AG04449 (cell line): ENCODE results near the gene SLC9A9.

Source experiments
- CTCF ChIA-PET: fragments of 350-600 bp; formaldehyde crosslinking; extraction: SDS; loops from one replicate; lab custom pipeline; 2021; ENCODE audit warnings: antibody characterized with exemption; lab: Yijun Ruan, JAX
- POLR2A ChIA-PET: fragments of 400-600, 350-600 bp; formaldehyde crosslinking; extraction: SDS; loops from one replicate; lab custom pipeline; 2020; ENCODE audit warnings: antibody characterized with exemption, inconsistent platforms; lab: Yijun Ruan, JAX
- DNase-seq: peaks from one replicate; pipeline ENCODE4 v3.0.0-alpha.2; 2010; ENCODE audit warnings: low read depth, low spot score
- H3K4me3 ChIP-seq: 2 replicates; pipeline ENCODE4 v1.5.1; 2011; ENCODE audit warnings: low read depth, mild to moderate bottlenecking, control low read depth, low read length
- TF ChIP-seq, protein P1 (sequence below): IDR thresholded peaks from one replicate; pipeline ENCODE4 v1.5.1; 2011; ENCODE audit warnings: mild to moderate bottlenecking, moderate library complexity, low read length, control low read depth, inconsistent platforms; ENCODE audit not compliant: insufficient read depth; ENCODE audit errors: missing control alignments

The SLC9A9 gene

DNA sequence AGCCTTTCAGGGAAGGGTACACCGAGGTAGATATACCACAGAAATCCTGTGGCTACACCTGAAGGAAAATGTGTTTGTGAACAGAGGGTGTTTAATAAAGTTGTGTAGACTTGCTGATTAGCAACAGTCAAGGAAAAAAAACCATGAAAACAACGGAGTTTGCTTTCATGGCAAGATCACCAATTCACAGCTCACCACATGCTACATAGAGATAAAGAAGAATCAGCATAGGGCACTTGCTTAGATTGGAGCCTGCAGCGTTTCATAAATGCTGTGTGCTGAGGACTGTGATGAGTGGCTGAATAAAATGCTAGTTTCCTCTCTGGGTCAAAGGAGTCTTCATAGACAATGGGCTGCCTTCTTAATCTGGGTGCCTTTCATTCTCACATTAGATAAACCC, 257.6 kb downstream of the SLC9A9 start:
- no peak for DNase-seq
- TF ChIP-seq, protein P1, sequence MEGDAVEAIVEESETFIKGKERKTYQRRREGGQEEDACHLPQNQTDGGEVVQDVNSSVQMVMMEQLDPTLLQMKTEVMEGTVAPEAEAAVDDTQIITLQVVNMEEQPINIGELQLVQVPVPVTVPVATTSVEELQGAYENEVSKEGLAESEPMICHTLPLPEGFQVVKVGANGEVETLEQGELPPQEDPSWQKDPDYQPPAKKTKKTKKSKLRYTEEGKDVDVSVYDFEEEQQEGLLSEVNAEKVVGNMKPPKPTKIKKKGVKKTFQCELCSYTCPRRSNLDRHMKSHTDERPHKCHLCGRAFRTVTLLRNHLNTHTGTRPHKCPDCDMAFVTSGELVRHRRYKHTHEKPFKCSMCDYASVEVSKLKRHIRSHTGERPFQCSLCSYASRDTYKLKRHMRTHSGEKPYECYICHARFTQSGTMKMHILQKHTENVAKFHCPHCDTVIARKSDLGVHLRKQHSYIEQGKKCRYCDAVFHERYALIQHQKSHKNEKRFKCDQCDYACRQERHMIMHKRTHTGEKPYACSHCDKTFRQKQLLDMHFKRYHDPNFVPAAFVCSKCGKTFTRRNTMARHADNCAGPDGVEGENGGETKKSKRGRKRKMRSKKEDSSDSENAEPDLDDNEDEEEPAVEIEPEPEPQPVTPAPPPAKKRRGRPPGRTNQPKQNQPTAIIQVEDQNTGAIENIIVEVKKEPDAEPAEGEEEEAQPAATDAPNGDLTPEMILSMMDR = no peak
- ChIA-PET POLR2A (no interaction called here), CTCF (no interaction called here)
- H3K4me3 ChIP-seq = no peak overlapping the region

DNA sequence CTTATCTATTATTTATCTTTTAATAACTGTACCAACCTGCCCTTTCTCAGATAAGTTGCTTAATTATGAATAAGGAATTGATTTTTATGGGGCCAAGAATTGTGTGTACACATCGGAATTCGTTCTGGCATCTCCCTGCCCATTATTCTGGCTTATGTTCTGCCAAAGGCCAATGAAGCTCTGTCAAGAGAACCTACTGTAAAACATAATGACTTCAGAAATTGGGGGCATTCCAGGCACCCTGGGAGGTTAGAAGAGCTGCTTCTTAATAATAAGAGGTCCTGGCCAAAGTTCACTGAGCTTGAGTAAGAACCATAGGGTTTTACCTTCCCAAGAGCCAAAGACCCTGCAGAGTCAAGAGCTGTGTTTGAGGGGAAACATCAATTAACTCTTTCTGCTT, 261.7 kb downstream of the SLC9A9 start:
- TF ChIP-seq, protein P1 = no peak
- POLR2A ChIA-PET = no interaction called here
- H3K4me3 ChIP-seq = no peak overlapping the region
- CTCF ChIA-PET = no interaction called here
- DNase-seq = no peak

DNA sequence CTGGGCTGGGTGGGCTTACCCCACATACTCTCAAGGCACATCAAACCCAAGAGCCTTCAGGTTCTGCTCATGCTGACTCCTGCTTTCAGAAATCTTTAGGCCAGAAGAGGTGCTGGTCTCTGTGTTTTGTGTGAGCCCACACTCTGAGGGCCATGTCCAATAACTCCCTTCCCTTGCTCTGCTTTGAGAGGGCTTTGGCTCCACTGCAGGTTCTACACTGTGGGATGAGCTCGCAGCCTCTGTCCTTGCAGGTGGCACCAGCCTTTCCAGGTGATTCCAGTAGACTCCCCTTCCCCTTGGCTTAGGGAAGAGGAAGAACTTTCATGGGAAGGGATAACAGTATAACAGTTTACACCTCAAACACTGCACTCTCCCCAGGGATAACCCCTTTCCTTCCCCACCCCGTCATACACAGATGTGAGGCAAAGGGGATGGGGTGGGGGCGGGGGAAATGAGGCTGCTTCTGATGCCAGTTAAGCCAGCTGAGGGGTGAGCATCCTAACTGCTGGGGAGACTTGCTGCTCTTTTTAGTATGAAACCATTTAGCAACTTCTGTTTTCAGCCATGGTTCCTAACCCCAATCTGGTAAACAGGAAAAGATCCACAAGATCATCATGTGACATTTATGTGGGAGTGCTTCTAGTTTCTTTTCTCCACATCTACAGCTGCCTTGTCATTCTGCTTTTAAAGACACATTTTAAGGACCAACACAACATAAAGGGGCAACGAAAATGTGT, 262.4 kb downstream of the SLC9A9 start:
- no peak overlapping the region for H3K4me3 ChIP-seq
- ChIA-PET CTCF (no interaction called here), POLR2A (no interaction called here)
- TF ChIP-seq, protein P1 = no peak
- DNase-seq = no peak

DNA sequence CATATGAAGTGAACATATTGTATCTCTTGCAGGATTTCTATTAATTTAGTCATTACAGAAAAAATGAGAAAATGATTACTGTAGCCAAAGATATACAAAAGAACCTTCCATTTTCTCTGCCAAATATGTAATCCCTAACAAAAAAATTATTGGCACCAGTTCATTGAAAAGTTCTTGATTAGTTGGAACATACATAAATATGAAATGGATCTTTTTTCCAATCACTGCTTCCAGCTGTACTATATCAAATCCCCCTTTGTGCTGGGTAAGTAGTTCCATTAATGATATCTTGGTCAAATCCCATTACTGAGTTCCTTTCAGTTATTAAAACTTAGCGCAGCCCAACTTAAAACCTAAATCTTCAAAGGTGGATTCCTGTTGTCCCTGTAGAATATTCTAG, 263.8 kb downstream of the SLC9A9 start:
- TF ChIP-seq, protein P1 = no peak
- H3K4me3 ChIP-seq = no peak overlapping the region
- ChIA-PET POLR2A (no interaction called here), CTCF (no interaction called here)
- DNase-seq = no peak

GRCh38 chr3:143581972-143582722, 266.1 kb downstream of the SLC9A9 start:
- CTCF ChIA-PET = no interaction called here

GRCh38 chr3:143578810-143579435, 269.3 kb downstream of the SLC9A9 start:
- DNase-seq = no peak
- H3K4me3 ChIP-seq = no peak overlapping the region
- TF ChIP-seq, protein P1 = no peak
- ChIA-PET POLR2A (no interaction called here), CTCF (no interaction called here)

More at GRCh38 chr3:143581972-143582722, 266.1 kb downstream of the SLC9A9 start:
- H3K4me3 ChIP-seq = no peak overlapping the region
- TF ChIP-seq, protein P1 = no peak
- no peak for DNase-seq
- POLR2A ChIA-PET = no interaction called here
